UCSD-AML1 (cell line): ENCODE measurements around the gene CCDC182.

Experiments
- DNase-seq: peaks from one replicate; lab custom pipeline; 2025; ENCODE audit not compliant: unreplicated experiment; lab: John Stamatoyannopoulos, UW

The CCDC182 gene

DNA sequence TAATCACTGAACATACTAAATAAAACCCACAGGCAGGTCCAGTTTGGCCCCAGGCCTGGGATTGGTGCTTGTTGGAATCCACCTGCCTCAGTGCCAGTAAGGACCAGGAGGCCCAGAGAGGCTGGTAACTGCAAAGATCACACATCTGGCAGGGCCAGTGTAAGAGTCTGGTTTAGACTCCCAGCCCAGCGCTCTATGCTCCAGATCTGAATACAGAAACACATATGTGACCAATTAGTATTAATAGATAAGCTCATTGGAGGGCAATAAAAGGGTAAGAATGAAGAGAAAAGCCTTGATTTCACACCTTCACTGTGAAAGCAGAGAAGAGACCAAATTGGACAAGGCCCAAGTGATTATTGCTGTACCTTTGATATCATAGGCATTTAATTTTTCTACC is 13.6 kb upstream of the CCDC182 start:
- no peak for DNase-seq

- DNase-seq: no peak
These were observed 12.6 kb upstream of the CCDC182 start for GRCh38 chr17:57757735-57758134.

DNA sequence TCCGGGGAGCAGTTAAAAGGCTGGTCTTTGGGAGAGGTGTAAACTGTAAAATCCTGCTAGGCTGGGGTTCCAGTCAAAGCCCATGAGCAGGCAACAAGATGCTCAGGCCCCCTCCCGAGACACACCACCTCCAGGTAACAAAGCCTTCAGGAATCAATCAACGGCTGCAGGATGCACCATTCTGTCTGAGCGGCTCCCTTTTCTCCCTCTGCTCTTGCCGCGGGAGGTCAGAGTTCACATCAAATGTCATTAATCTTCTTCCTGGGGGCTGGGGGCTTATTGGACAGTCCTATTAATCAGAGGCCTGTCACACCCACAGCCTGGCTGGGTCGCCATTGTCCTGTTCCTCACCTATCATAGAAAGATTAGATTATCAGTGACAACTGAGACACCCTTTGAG is 11.9 kb upstream of the CCDC182 start:
- no peak for DNase-seq

DNA sequence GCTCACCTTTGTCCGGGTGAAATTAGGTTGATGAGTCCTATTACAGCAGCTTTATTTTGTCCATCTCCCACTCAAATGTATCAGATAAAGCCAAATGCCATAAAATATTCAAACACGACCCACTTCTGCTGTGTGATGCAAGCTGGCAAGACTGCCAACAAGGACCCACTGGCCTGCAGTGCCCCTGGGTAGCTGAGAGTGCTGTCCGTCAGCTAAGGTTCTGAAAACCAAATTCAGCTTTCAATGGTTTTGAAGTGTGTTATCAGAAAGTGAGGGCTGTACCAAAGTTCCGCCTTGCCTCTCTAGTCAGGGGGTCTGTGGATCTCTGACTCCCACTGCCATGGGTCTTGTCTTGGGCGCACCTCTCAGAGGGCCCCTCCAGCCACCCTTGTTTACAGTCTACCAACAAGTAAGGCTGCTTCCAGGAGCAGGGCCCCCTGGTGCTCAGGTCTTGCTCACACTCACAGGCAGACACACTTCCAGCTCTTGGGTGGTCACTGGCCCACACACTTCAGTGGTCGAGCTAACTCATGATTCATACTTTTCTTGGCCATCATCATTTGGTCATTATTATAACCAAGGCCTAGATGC is 10.5 kb upstream of the CCDC182 start:
- DNase-seq: no peak

DNA sequence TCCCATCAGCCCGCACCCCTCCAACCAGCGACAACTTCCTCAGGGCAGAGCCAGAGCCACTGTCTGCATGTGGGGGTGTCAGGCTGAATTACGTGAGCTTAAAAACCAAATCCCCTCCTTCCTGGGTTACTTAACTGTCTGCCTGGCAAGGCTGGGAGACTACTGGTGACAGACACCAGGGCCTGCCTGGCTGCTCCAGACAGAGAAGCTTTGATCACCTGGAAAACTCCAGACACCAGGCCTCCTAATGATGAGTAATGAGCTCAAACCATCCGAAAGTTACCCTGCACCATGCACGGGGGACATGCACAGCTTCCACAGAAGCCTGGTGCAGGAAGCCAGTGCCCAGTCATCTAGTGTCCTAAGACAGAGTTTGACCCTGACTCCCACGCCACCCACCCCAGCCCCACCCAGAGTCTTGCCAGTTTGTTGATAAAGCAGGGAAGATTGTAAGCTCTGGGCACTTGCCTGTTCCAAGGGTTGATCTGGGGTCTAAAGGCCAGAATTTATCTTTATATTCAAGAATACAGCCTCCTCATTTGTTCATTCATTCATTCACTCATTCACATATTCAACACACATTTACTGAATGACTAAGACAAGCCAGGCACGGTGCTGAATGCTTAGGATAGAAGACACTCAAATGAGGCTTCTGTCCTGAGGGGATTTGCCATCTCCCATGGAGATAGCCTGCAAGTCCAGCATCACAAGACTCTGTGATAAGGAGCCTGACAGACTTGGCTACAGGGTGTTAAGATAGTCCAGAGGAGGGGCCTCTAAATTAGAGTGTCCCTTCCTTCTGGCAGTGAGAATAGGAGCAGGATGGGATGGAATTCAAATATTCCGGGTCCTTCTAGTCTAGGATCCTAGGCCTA is 7.2 kb upstream of the CCDC182 start:
- no peak for DNase-seq

DNA sequence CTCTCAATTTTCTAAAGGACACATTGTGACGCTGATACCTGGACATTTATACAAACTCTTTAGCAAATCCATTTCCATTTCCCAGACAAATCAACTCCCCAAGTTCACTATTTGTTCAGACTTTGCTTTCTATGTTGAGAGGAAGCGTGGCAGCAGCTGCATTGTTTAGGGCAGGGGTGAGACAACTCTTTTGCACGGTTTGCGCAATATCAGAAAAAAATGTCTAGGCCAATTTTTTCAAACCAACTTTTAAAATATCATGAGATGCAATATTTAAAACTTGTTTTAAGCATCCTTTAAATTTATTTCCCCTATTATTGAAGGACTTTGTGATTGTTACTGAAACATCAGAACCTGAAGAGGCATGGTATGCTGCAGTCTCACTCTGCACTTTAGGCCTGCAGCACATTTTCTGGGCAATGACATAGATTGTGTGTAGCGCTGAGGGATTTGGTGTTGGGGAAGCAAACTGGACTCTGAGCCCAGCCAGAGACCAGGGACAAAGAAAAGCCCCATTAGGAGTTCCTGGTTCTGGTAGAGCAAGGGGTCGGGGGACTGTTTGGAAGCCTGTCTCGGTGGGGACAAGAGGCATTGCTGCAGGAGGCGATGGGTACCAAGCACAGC is 6.4 kb upstream of the CCDC182 start:
- no peak for DNase-seq

- no peak for DNase-seq
These were observed 5.8 kb upstream of the CCDC182 start for GRCh38 chr17:57750895-57751294.

GRCh38 chr17:57750109-57750871 is 5.2 kb upstream of the CCDC182 start:
- peak; percentile 82 for DNase-seq

DNA sequence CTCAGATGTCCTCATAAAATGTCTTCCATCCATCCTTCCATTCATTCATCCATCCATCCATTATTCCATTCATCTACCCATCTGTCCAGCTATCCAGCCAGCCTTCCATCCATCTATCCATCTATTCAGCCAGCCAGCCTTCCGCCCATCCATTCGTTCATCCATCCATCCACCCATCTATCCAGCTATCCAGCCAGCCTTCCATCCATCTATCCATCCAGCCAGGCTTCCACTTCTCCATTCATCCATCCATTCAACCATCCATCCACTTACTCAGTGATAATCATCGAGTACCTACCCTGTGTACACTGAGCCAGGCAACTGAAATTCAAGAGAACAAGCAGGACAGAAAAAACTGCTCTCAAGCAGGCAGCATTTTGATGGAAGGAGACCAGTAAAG is 4.6 kb upstream of the CCDC182 start:
- DNase-seq: no peak

DNA sequence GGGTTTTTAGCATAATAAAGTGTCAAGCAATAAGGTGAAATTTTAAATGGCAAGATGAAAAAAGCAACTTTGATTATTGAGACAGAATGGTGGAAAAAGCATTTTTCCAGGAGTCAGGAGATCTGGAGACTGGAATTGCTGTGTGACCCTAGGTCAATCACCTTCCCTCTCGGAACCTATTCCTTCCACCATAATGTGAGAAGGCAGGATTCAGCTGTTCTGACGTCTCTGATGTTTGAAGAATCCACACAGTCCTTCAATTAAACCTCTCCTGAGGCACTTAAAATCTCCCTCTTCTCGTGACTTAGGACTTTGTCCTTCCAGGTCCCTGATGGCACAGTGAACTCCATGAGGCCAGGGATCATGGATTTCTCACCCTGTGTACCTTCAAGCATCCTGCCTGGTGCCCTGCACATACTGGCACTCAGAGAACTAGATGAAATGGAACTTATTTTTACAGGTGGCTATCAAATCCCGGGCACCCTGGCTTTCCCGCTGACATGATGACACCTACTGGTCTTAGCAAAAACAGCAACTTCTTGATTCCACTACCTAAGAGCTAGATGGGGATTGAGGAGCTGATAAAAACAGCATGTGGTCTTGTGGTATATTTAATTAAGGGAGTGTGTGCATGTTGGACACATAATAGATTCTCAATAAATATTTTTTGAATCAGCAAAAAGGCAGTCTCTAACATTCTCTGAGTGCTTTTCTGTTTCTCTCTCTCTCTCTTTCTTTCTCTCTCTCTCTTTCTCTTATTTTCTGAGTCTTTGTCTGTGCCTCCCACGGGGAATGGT is 2.3 kb upstream of the CCDC182 start:
- peak; percentile 45 for DNase-seq

DNA sequence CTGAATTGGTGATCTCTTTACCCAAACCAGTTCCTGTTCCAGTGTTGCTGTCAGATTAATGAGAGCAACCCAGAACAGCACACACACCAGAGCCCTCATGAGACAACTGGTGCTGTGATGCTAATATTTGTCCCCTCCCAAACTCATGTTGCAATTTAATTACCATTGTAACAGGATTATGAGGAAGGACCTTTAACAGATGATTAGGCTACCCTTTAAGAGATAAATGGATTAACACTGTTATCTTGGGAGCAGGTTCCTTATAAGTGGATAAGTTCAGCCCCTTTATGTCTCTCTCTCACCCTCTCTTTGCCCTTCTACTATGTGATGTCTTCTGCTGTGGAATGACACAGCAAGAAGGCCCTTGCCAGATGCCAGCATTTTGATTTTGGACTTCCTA is 1.1 kb upstream of the CCDC182 start:
- DNase-seq: no peak

- DNase-seq: no peak
These were observed 616 bp downstream of the CCDC182 start for GRCh38 chr17:57744195-57745170.

DNA sequence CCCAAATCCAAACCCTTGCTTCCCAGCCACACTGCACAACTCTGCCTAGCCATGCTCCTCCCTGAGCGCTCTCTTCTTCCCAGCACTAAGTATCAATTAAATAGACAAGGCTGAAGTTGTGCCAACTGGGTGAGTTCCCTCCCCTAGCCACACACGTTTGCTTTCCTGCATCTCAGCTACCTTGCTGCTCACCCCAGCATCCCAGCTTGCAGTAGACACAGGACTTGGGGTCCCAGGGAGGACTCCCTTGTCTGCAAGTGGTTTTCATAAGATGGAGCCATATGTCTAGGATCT is 4.9 kb downstream of the CCDC182 start:
- no peak for DNase-seq

- no peak for DNase-seq
These were observed 5.5 kb downstream of the CCDC182 start for GRCh38 chr17:57739402-57740234.

- DNase-seq: no peak
These were observed 7.6 kb downstream of the CCDC182 start for GRCh38 chr17:57737450-57737849.

- no peak for DNase-seq
These were observed 9.4 kb downstream of the CCDC182 start for GRCh38 chr17:57735707-57736106.

GRCh38 chr17:57735230-57735629 is 9.9 kb downstream of the CCDC182 start:
- DNase-seq: no peak

DNA sequence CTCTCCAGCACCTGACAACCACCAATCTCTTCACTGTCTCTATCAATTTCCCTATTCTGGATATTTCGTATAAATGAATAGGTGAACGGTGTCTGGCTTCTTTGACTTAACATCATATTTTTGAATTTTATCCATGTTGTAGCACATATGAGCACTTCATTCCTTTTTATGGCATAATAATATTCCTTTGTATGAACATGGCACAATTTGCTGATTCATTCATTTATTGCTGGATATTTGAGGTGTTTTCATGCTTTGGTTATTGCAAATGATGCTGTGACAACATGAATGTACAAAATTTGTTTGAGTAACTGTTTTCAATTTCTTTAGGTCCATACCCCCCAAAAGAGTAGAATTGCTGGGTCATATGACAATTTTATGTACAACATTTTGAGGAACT is 12.0 kb downstream of the CCDC182 start:
- no peak for DNase-seq

DNA sequence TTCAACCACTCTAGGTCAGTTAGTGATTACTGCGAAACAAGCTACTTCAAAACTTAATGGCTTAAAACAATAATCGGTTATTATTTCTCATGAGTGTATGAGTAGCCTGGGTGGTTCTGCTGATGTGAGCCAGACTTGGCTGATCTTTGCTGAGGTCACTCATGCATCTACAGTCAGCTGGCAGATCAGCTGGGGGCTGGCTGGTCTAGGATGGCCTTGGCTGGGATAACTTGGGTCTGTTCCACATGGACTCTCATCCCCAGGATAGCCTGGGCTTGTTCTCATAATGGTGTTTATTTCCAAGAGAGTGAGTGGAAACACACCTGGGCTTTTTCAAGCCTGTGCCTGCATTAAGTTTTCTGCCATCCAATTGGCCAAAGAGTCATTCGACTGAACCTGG is 13.0 kb downstream of the CCDC182 start:
- no peak for DNase-seq
